Subcutaneous adipose tissue (tissue), 4 donors: Measurements from ENCODE around the gene HPD. TPM values are rescaled to one million over a fixed set of nuclear protein-coding genes. Genes with fewer than 3 reads are reported as not detected.

Experiments used
- CTCF ChIP-seq: fragments of 450-650 bp; IDR thresholded peaks from one replicate; pipeline ENCODE4 v1.5.1; 2016; ENCODE audit warnings: low read depth, mild to moderate bottlenecking, control low read depth, antibody characterized with exemption, moderate library complexity
- total RNA-seq, 4 donors: library from RNA; depleted of rRNA; stranded (reverse); fragments of >200 nt; gene quantifications; one replicate each; pipeline ENCODE4 v1.1.0, GENCODE V29; 2016

HPD gene
- total RNA-seq, 4 donors from 2014 or later: 0.34 to 0.94 (median 0.74) TPM

- TF ChIP-seq CTCF: no peak
These were observed 29.3 kb downstream of the HPD start for GRCh38 chr12:121829250-121829918.

- no peak for TF ChIP-seq CTCF
These were observed 29.8 kb downstream of the HPD start for GRCh38 chr12:121828826-121829225.

GRCh38 chr12:121828306-121828705 lies 30.4 kb downstream of the HPD start:
- no peak for TF ChIP-seq CTCF

- TF ChIP-seq CTCF: no peak
These were observed 31.1 kb downstream of the HPD start for GRCh38 chr12:121827351-121828099.

GRCh38 chr12:121826318-121827150 lies 32.1 kb downstream of the HPD start:
- no peak for TF ChIP-seq CTCF

GRCh38 chr12:121825041-121825523 lies 33.6 kb downstream of the HPD start:
- TF ChIP-seq CTCF: no peak

GRCh38 chr12:121823727-121824115 lies 34.9 kb downstream of the HPD start:
- no peak for TF ChIP-seq CTCF
